COR-L47 (cell line): ENCODE measurements around the gene ASPRV1.

ENCODE experiments used
- DNase-seq: peaks from one replicate; lab custom pipeline; 2025; lab: John Stamatoyannopoulos, UW

Gene ASPRV1

GRCh38 chr2:69988086-69988635, 26.7 kb upstream of the ASPRV1 start:
- no peak for DNase-seq

GRCh38 chr2:69986691-69987090, 25.3 kb upstream of the ASPRV1 start:
- DNase-seq: no peak

- no peak for DNase-seq
Observed at GRCh38 chr2:69985688-69986087, 24.3 kb upstream of the ASPRV1 start.

- no peak for DNase-seq
Observed at GRCh38 chr2:69985216-69985615, 23.8 kb upstream of the ASPRV1 start.

- no peak for DNase-seq
Observed at GRCh38 chr2:69983392-69983966, 22.0 kb upstream of the ASPRV1 start.

GRCh38 chr2:69979902-69980807, 18.7 kb upstream of the ASPRV1 start:
- no peak for DNase-seq

- DNase-seq: no peak
Observed at GRCh38 chr2:69977906-69978482, 16.6 kb upstream of the ASPRV1 start.

GRCh38 chr2:69977186-69977585, 15.8 kb upstream of the ASPRV1 start:
- DNase-seq: no peak

- no peak for DNase-seq
Observed at GRCh38 chr2:69975853-69976462, 14.5 kb upstream of the ASPRV1 start.

GRCh38 chr2:69975136-69975852, 13.9 kb upstream of the ASPRV1 start:
- no peak for DNase-seq

- no peak for DNase-seq
Observed at GRCh38 chr2:69973335-69973735, 11.9 kb upstream of the ASPRV1 start.

GRCh38 chr2:69972822-69973221, 11.4 kb upstream of the ASPRV1 start:
- no peak for DNase-seq

- DNase-seq: no peak
Observed at GRCh38 chr2:69969991-69970390, 8.6 kb upstream of the ASPRV1 start.

- DNase-seq: no peak
Observed at GRCh38 chr2:69969126-69969983, 7.9 kb upstream of the ASPRV1 start.

GRCh38 chr2:69968609-69969008, 7.2 kb upstream of the ASPRV1 start:
- no peak for DNase-seq

- no peak for DNase-seq
Observed at GRCh38 chr2:69966496-69966895, 5.1 kb upstream of the ASPRV1 start.

GRCh38 chr2:69965756-69966445, 4.5 kb upstream of the ASPRV1 start:
- DNase-seq: no peak

GRCh38 chr2:69964353-69964841, 3.0 kb upstream of the ASPRV1 start:
- no peak for DNase-seq

- DNase-seq: no peak
Observed at GRCh38 chr2:69962986-69963730, 1.7 kb upstream of the ASPRV1 start.
